PC-9 (cell line): ENCODE measurements around the gene PRRT1B.

ENCODE experiments used
- CTCF ChIP-seq: fragments of 200-600 bp; sonication (generic); conservative IDR thresholded peaks from 2 replicates; pipeline ENCODE4 v1.6.1; 2017; ENCODE audit warnings: mixed run types, antibody characterized with exemption, mild to moderate bottlenecking, moderate library complexity
- EZH2 ChIP-seq: fragments of 200-600 bp; sonication (generic); IDR thresholded peaks from 2 replicates; pipeline ENCODE4 v1.8.0; 2017; ENCODE audit warnings: antibody characterized with exemption, low read depth

DNA sequence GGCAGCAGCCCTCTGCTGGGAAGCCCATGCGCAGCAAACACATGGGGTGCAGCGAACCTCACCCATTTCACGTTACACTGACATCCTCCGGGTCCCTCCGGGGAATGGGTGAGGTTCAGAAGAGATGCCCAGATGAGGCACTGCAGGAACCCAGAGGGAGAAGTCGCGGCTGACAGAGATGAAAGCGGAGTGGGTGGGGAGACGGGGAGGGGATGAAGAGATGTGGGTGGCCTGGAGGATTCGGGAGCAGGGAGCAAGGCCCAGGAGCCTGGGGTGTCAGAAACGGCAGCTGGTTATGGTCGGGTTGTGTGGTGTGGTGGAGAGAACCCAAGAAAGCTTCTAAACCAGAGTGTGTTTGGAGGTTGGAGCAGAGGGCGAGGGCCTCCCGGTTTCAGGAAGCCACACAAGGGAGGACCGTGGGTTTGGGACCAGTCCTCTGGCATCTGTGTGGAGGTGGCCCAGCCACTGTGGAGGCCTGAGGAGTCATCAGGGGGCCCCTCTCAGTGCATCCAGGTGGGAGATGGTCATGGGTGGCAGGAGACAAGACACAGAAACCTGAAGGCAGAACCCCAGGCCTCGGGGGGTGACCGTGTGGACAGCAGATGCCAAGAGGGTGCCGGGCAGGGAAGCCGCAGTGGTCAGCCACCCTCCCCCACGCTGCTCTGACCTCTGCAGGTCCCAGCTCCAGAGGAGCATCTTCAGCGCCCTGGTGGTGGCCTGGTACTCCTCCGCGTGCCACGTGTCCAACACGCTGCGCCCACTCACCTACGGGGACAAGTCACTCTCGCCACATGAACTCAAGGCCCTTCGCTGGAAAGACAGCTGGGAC, 22.9 kb upstream of the PRRT1B start:
- TF ChIP-seq CTCF = no peak
- no peak for TF ChIP-seq EZH2
